ENCODE results near the gene RNF14.

The RNF14 gene

DNA sequence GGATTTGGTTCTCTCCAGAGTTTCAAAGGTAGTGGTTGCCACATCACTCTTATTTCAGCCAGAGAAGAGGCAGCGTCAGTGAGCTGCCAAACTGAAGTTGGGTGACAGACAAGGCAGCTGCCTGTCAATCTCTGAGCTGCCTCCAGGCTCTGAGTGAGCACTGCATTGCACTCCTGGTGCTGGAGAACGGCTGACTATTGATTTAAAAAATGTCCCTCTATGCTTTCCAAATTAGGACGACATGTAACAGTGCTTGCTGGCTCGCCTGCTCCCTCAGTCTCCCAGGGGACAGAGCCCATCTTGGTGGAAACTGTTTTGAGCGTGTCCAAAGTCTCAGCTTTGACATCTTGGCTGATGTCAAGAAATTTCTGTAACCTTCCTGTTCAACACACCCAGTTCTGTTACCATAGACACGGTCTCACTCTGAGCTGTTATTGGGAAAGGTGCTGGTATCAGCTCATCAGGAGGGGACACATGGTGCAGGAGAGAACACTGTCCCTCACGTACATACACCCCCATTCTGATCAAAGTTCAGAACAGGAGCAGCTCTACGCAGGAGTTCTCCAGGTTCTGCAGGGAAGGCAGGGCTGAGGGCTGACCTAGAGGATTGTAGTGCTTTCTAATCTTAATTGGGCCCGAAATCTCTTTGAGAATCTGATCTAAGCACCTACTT is 26.6 kb upstream of the RNF14 start:
- Histone ChIP-seq H3K9ac (ENCODE audit: low read length) (no peak overlapping the region), H2BK120ac (ENCODE audit: low read depth, low read length) (no peak overlapping the region), H3K36me3 (ENCODE audit: control insufficient read depth, insufficient read depth, low read length) (peaks cover 5% of the 10 kb centered on the region), H3K23ac (ENCODE audit: low read length) (no peak overlapping the region), H3K4me3 (ENCODE audit: low read length) (no peak overlapping the region), H4K8ac (ENCODE audit: low read depth, low read length) (no peak overlapping the region), H2BK15ac (replicated peaks; ENCODE audit: low read depth) (no peak overlapping the region), H3K27me3 (ENCODE audit: insufficient read depth, low read length, poor library complexity) (no peaks in the 10 kb centered on the region), H3K4ac (ENCODE audit: low read depth, low read length) (no peak overlapping the region), H3K56ac (ENCODE audit: low read length) (no peak overlapping the region), H3K4me1 (ENCODE audit: control insufficient read depth, low read depth, low read length) (no peaks in the 10 kb centered on the region), H3K4me2 (ENCODE audit: low read length) (no peak overlapping the region), H2AK5ac (ENCODE audit: low read length) (no peak overlapping the region), H4K5ac (ENCODE audit: low read length) (no peak overlapping the region), H3K18ac (ENCODE audit: low read length) (no peak overlapping the region), H3K27ac (ENCODE audit: low read depth, low read length) (no peak overlapping the region), H3K79me2 (ENCODE audit: control insufficient read depth, insufficient read depth, low read length) (no peaks in the 10 kb centered on the region), H2BK5ac (ENCODE audit: low read length) (no peak overlapping the region), H3K79me1 (ENCODE audit: low read length) (no peaks in the 10 kb centered on the region)
- no CpG with 5 or more reads among the region's 9 CpGs for WGBS (ENCODE audit: extremely low coverage, insufficient coverage, low lambda C conversion rate)
- no peak for DNase-seq

DNA sequence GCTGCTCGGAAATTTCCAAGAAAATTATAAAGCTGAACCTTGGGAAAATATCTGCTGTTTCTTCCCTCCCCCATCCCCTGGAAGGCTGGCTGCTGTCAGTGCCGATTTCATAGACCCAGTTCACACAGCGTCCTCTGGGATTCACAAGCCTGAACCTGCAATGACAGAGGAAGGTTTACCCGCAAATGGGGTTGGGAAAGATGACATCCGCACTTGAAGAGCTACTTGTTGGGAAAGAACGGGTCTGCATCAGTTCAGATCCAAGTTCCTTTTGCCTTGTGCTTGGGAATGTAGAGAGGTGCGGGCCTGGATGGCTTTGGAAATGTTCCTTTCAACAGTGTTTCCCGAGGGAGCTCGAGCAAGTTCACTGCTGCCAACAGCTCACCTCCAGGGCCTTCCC is 24.8 kb upstream of the RNF14 start:
- Histone ChIP-seq H2BK15ac (replicated peaks; ENCODE audit: low read depth) (no peak overlapping the region), H4K8ac (ENCODE audit: low read depth, low read length) (no peak overlapping the region), H4K5ac (ENCODE audit: low read length) (no peak overlapping the region), H2BK120ac (ENCODE audit: low read depth, low read length) (no peak overlapping the region), H3K4me2 (ENCODE audit: low read length) (no peak overlapping the region), H3K4ac (ENCODE audit: low read depth, low read length) (no peak overlapping the region), H2BK5ac (ENCODE audit: low read length) (no peak overlapping the region), H3K4me1 (ENCODE audit: control insufficient read depth, low read depth, low read length) (no peaks in the 10 kb centered on the region), H3K27me3 (ENCODE audit: insufficient read depth, low read length, poor library complexity) (no peaks in the 10 kb centered on the region), H3K9ac (ENCODE audit: low read length) (no peak overlapping the region), H3K79me1 (ENCODE audit: low read length) (no peaks in the 10 kb centered on the region), H3K79me2 (ENCODE audit: control insufficient read depth, insufficient read depth, low read length) (no peaks in the 10 kb centered on the region), H3K36me3 (ENCODE audit: control insufficient read depth, insufficient read depth, low read length) (peaks cover 3% of the 10 kb centered on the region), H3K23ac (ENCODE audit: low read length) (no peak overlapping the region), H2AK5ac (ENCODE audit: low read length) (no peak overlapping the region), H3K4me3 (ENCODE audit: low read length) (no peak overlapping the region), H3K56ac (ENCODE audit: low read length) (no peak overlapping the region), H3K18ac (ENCODE audit: low read length) (no peak overlapping the region), H3K27ac (ENCODE audit: low read depth, low read length) (no peak overlapping the region)
- WGBS (ENCODE audit: extremely low coverage, insufficient coverage, low lambda C conversion rate): no CpG with 5 or more reads among the region's 9 CpGs
- DNase-seq: no peak

DNA sequence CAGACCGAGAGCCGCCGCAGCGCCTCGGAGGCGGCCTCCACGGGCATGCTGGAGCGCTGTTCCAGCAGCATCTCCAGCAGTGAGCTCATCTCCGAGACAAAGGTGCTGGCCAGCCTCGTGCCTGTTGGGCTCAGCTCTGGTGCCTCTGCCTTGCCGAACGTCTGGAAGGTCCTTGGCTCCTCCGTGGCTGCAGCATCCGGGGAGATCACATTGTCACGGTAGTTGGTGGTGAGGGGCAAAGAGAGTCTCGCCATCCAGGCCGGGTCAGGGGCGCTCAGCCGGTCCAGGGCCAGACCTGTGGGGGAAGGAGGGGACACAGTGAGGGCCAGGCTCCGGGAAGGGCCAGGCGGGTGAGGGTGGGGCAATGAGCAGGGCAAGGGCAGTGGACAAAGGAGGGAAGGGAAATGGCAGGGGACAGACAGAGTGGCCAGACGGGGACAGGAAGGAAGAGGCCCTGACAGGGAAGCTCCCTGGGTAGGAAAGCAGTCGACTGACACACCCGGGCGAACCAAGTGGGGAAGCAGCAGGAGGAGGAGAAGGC is 23.3 kb upstream of the RNF14 start:
- Histone ChIP-seq H3K4me3 (ENCODE audit: low read length) (no peak overlapping the region), H3K27me3 (ENCODE audit: insufficient read depth, low read length, poor library complexity) (no peaks in the 10 kb centered on the region), H3K27ac (ENCODE audit: low read depth, low read length) (no peak overlapping the region), H3K4me1 (ENCODE audit: control insufficient read depth, low read depth, low read length) (no peaks in the 10 kb centered on the region), H4K8ac (ENCODE audit: low read depth, low read length) (no peak overlapping the region), H3K79me2 (ENCODE audit: control insufficient read depth, insufficient read depth, low read length) (no peaks in the 10 kb centered on the region), H3K4ac (ENCODE audit: low read depth, low read length) (no peak overlapping the region), H3K9ac (ENCODE audit: low read length) (no peak overlapping the region), H3K56ac (ENCODE audit: low read length) (peak overlapping the region; percentile 54), H2BK5ac (ENCODE audit: low read length) (no peak overlapping the region), H2AK5ac (ENCODE audit: low read length) (no peak overlapping the region), H4K5ac (ENCODE audit: low read length) (no peak overlapping the region), H2BK120ac (ENCODE audit: low read depth, low read length) (no peak overlapping the region), H3K23ac (ENCODE audit: low read length) (no peak overlapping the region), H3K79me1 (ENCODE audit: low read length) (no peaks in the 10 kb centered on the region), H2BK15ac (replicated peaks; ENCODE audit: low read depth) (no peak overlapping the region), H3K4me2 (ENCODE audit: low read length) (no peak overlapping the region), H3K36me3 (ENCODE audit: control insufficient read depth, insufficient read depth, low read length) (no peaks in the 10 kb centered on the region), H3K18ac (ENCODE audit: low read length) (no peak overlapping the region)
- WGBS (ENCODE audit: extremely low coverage, insufficient coverage, low lambda C conversion rate): no CpG with 5 or more reads among the region's 25 CpGs
- DNase-seq: peak; percentile 37

DNA sequence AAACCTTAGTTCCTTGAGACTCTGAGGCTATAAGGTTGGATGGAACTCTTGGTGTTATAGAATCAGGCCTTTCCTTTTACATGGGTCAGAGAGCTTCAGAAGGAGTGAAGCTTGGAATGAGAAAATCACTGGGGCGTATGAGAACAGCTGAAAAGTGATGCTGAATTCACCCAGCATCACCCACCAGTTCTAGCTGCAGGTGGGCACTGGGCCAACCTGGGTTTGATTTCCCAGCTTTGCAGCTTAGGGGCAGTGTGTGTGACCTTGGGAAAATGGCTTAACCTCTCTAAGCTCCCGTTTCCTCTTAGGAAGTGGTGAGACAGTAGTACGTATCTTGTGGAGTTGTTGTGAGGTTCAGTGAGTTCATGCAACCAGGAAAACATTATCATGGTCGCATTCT is 21.6 kb upstream of the RNF14 start:
- no peak overlapping the region for H2BK15ac ChIP-seq (replicated peaks; ENCODE audit: low read depth)
- no peak overlapping the region for H2BK5ac ChIP-seq (ENCODE audit: low read length)
- H3K56ac ChIP-seq (ENCODE audit: low read length): no peak overlapping the region
- H3K18ac ChIP-seq (ENCODE audit: low read length): no peak overlapping the region
- no peak overlapping the region for H3K4me2 ChIP-seq (ENCODE audit: low read length)
- no peak overlapping the region for H2BK120ac ChIP-seq (ENCODE audit: low read depth, low read length)
- H3K79me2 ChIP-seq (ENCODE audit: control insufficient read depth, insufficient read depth, low read length): no peaks in the 10 kb centered on the region
- no peak overlapping the region for H4K8ac ChIP-seq (ENCODE audit: low read depth, low read length)
- H2AK5ac ChIP-seq (ENCODE audit: low read length): no peak overlapping the region
- no peak overlapping the region for H4K5ac ChIP-seq (ENCODE audit: low read length)
- no peak overlapping the region for H3K23ac ChIP-seq (ENCODE audit: low read length)
- no peaks in the 10 kb centered on the region for H3K4me1 ChIP-seq (ENCODE audit: control insufficient read depth, low read depth, low read length)
- no peaks in the 10 kb centered on the region for H3K79me1 ChIP-seq (ENCODE audit: low read length)
- no CpG with 5 or more reads among the region's 4 CpGs for WGBS (ENCODE audit: extremely low coverage, insufficient coverage, low lambda C conversion rate)
- no peak overlapping the region for H3K4ac ChIP-seq (ENCODE audit: low read depth, low read length)
- H3K9ac ChIP-seq (ENCODE audit: low read length): no peak overlapping the region
- H3K36me3 ChIP-seq (ENCODE audit: control insufficient read depth, insufficient read depth, low read length): no peaks in the 10 kb centered on the region
- no peak overlapping the region for H3K4me3 ChIP-seq (ENCODE audit: low read length)
- H3K27me3 ChIP-seq (ENCODE audit: insufficient read depth, low read length, poor library complexity): no peaks in the 10 kb centered on the region
- DNase-seq: no peak
- no peak overlapping the region for H3K27ac ChIP-seq (ENCODE audit: low read depth, low read length)

DNA sequence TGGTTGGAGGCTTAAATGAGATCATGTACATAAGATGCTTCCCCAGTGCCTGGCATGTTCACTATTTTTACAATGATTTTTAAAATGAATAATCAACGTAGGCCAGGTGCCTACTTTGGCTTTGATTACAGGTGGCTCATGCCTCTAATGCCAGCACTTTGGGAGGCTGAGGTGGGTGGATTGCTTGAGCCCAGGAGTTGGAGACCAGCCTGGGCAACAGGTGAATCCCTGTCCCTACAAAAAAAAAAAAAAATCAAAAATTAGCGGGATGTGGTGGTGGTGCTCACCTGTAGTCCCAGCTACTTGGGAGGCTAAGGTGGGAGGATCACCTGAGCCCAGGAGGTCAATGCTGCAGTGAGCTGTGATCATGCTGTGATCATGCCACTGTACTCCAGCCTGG is 20.1 kb upstream of the RNF14 start:
- no peak overlapping the region for H3K27ac ChIP-seq (ENCODE audit: low read depth, low read length)
- no peak overlapping the region for H3K9ac ChIP-seq (ENCODE audit: low read length)
- H3K4me1 ChIP-seq (ENCODE audit: control insufficient read depth, low read depth, low read length): no peaks in the 10 kb centered on the region
- no peak overlapping the region for H3K4me2 ChIP-seq (ENCODE audit: low read length)
- no peak for DNase-seq
- H2AK5ac ChIP-seq (ENCODE audit: low read length): no peak overlapping the region
- H3K18ac ChIP-seq (ENCODE audit: low read length): no peak overlapping the region
- H2BK15ac ChIP-seq (replicated peaks; ENCODE audit: low read depth): no peak overlapping the region
- H3K36me3 ChIP-seq (ENCODE audit: control insufficient read depth, insufficient read depth, low read length): no peaks in the 10 kb centered on the region
- no peaks in the 10 kb centered on the region for H3K79me1 ChIP-seq (ENCODE audit: low read length)
- H3K56ac ChIP-seq (ENCODE audit: low read length): no peak overlapping the region
- no peak overlapping the region for H4K8ac ChIP-seq (ENCODE audit: low read depth, low read length)
- no peak overlapping the region for H3K23ac ChIP-seq (ENCODE audit: low read length)
- no peak overlapping the region for H2BK120ac ChIP-seq (ENCODE audit: low read depth, low read length)
- no CpG with 5 or more reads among the region's 2 CpGs for WGBS (ENCODE audit: extremely low coverage, insufficient coverage, low lambda C conversion rate)
- H2BK5ac ChIP-seq (ENCODE audit: low read length): no peak overlapping the region
- H3K4me3 ChIP-seq (ENCODE audit: low read length): no peak overlapping the region
- no peak overlapping the region for H4K5ac ChIP-seq (ENCODE audit: low read length)
- no peaks in the 10 kb centered on the region for H3K79me2 ChIP-seq (ENCODE audit: control insufficient read depth, insufficient read depth, low read length)
- H3K4ac ChIP-seq (ENCODE audit: low read depth, low read length): no peak overlapping the region
- no peaks in the 10 kb centered on the region for H3K27me3 ChIP-seq (ENCODE audit: insufficient read depth, low read length, poor library complexity)

DNA sequence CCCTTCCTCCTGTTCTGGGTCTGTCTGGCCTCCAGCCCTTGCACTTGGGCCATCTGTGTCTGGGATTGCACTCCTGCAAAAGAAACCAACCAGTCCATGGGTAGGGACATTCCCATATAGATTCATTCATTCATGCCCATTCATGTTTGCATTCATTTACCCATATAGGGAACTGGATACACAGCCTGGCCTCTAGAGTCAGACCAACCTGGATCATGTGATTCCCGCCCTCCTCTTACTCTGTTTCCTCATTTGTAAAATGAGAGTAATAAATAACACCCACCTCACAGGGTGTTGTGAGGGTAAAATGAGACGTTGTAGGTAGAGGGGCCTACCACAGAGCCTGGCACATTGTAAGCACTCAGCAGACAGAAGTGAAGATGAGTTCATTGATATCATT is 19.4 kb upstream of the RNF14 start:
- Histone ChIP-seq H3K4me3 (ENCODE audit: low read length) (no peak overlapping the region), H2BK120ac (ENCODE audit: low read depth, low read length) (no peak overlapping the region), H2BK15ac (replicated peaks; ENCODE audit: low read depth) (no peak overlapping the region), H4K5ac (ENCODE audit: low read length) (no peak overlapping the region), H3K4ac (ENCODE audit: low read depth, low read length) (no peak overlapping the region), H3K56ac (ENCODE audit: low read length) (no peak overlapping the region), H4K8ac (ENCODE audit: low read depth, low read length) (no peak overlapping the region), H3K27ac (ENCODE audit: low read depth, low read length) (no peak overlapping the region), H3K79me1 (ENCODE audit: low read length) (no peaks in the 10 kb centered on the region), H3K18ac (ENCODE audit: low read length) (no peak overlapping the region), H3K27me3 (ENCODE audit: insufficient read depth, low read length, poor library complexity) (no peaks in the 10 kb centered on the region), H3K4me1 (ENCODE audit: control insufficient read depth, low read depth, low read length) (no peaks in the 10 kb centered on the region), H3K79me2 (ENCODE audit: control insufficient read depth, insufficient read depth, low read length) (no peaks in the 10 kb centered on the region), H3K4me2 (ENCODE audit: low read length) (no peak overlapping the region), H3K23ac (ENCODE audit: low read length) (no peak overlapping the region), H2AK5ac (ENCODE audit: low read length) (no peak overlapping the region), H3K36me3 (ENCODE audit: control insufficient read depth, insufficient read depth, low read length) (no peaks in the 10 kb centered on the region), H3K9ac (ENCODE audit: low read length) (no peak overlapping the region), H2BK5ac (ENCODE audit: low read length) (no peak overlapping the region)
- no CpG with 5 or more reads among the region's 2 CpGs for WGBS (ENCODE audit: extremely low coverage, insufficient coverage, low lambda C conversion rate)
- no peak for DNase-seq

Measured in mesendoderm (in vitro differentiated cells).